Stimulated activated naive CD8-positive, alpha-beta T cell treated with anti-CD3 and anti-CD28 coated beads, Interleukin-15, amount 100 ng/mL, for 72 hours (primary cell): ENCODE data around the gene LGALS9.
"Not testable (repeated sequence)": the region's sequence is repeated elsewhere in the genome, so short reads cannot be mapped to it uniquely, and the experiment has no call there.

Experiments
- ATAC-seq: fragments of 150-1000 bp; cut with Tn5 transposase; 2 replicates; pipeline ENCODE4 v1.10.0; 2021; ENCODE audit warnings: mild to moderate bottlenecking, moderate library complexity
- DNase-seq, 2 donors: peaks; one replicate each; pipeline ENCODE4 v3.0.0; 2021 to 2022
- H3K27ac Mint-ChIP-seq, 2 donors: one replicate each; pipeline ENCODE4 v1.8.0; 2022; ENCODE audit warnings: mild to moderate bottlenecking in 2 of 2, mixed read lengths in 2 of 2, moderate library complexity in 2 of 2
- H3K27me3 Mint-ChIP-seq: one replicate; pipeline ENCODE4 v1.8.0; 2022; ENCODE audit warnings: mixed read lengths
- H3K4me1 Mint-ChIP-seq: one replicate; pipeline ENCODE4 v1.8.0; 2022; ENCODE audit warnings: mild to moderate bottlenecking, mixed read lengths
- H3K4me3 Mint-ChIP-seq, 2 donors: one replicate each; pipeline ENCODE4 v1.8.0; 2022; ENCODE audit warnings: mild to moderate bottlenecking in 2 of 2, mixed read lengths in 2 of 2, moderate library complexity in 1 of 2
- H3K9me3 Mint-ChIP-seq, 2 donors: one replicate each; pipeline ENCODE4 v1.8.0; 2022; ENCODE audit warnings: mixed read lengths in 2 of 2

LGALS9 gene

DNA sequence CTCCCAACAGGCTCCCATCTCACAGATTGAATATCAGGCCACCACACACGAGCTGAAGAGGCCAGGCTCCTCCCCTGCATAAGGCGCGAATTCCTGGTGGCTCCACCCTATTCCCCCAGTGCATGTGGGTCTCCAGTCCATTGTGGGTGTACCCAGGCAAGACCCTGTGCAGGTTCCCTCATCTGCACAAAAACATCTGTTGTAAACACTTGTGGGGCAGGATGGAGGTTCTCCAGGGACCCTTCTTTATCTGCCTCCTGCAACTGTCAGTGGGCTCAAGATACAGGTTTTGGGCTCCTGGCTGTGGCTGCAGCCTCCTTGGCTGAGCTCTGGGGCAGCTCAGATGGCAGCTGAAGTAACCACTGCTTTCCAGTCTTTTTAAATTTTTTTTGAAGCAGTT is 17.6 kb upstream of the LGALS9 start:
- H3K4me1 Mint-ChIP-seq = peaks cover 38% of the 10 kb centered on the region
- ATAC-seq = no peak
- no peak for DNase-seq

DNA sequence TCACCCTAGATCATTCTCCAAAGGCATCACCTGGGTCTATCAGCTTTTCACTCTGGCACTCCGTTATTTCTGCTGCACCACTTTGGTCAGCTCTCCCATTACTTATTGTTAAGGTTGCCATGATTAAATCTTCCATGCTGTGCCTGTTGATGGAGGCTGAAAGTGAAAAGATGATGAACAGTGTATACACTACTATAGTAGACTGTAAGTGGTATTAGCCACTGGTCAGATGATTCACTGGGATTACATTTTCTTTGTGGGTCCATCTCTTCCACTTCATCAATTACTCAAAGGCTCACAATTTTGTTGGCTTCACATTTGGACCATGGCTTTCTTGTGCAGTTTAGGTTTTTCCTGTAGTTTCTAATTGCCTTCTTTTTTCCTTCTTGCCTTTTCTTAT is 15.9 kb upstream of the LGALS9 start:
- Mint-ChIP-seq H3K4me3 (no peak overlapping the region), H3K27ac (peak overlapping the region in 1 of 2 donors; percentile 4), H3K9me3 (no peaks in the 10 kb centered on the region), H3K4me1 (peaks cover 41% of the 10 kb centered on the region), H3K27me3 (no peaks in the 10 kb centered on the region)
- ATAC-seq (no peak), DNase-seq (no peak)

More for the DNA sequence above, 17.6 kb upstream of the LGALS9 start:
- Mint-ChIP-seq H3K27me3 (no peaks in the 10 kb centered on the region), H3K27ac (no peak overlapping the region), H3K9me3 (no peaks in the 10 kb centered on the region), H3K4me3 (no peak overlapping the region)

DNA sequence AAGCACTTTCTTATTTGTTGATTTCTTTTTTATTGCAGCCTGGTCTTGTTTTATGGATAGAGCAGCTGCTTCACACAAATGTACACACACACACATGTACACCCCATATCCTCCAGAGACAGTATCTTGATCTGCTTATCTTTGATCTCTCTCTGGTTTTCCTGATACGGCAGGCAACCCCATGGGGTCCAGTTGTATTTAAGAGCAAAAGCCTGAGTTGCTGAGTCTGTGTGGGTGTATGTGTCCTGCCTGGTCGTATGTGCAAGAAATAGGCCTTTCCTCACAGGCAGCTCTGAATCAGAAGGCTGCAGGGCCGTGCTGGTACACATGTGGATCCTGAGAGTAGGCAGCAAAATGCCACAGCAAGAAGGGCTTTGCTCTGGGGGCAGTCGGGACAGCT is 14.6 kb upstream of the LGALS9 start:
- peak overlapping the region in 1 of 2 donors; percentile 49 for H3K4me3 Mint-ChIP-seq
- H3K9me3 Mint-ChIP-seq = no peaks in the 10 kb centered on the region
- peak overlapping the region; percentile 79 to 89 for H3K27ac Mint-ChIP-seq
- no peak for DNase-seq
- no peak for ATAC-seq
- no peaks in the 10 kb centered on the region for H3K27me3 Mint-ChIP-seq
- H3K4me1 Mint-ChIP-seq = peaks cover 48% of the 10 kb centered on the region

DNA sequence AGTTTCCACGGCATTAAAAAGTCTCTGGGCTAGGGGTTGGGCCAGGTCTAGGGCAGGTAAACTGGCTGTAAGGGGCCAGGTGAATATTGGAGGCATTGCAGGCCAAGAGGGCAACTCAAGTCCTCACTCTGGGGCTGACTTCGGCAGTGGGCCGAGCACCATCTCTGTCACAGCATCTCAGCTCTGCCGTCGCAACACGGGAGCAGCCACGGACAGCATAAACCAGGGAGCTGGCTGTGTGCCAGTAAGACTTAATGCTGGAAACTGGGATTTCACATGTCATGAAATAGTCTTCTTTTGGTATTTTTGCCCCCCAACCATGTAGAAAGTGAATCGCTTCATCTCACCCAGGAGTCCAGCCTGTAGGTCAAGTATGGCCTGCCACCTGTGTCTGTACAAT is 12.6 kb upstream of the LGALS9 start:
- no peak overlapping the region for H3K4me3 Mint-ChIP-seq
- H3K4me1 Mint-ChIP-seq = peaks cover 47% of the 10 kb centered on the region
- no peak overlapping the region for H3K27ac Mint-ChIP-seq
- no peaks in the 10 kb centered on the region for H3K27me3 Mint-ChIP-seq
- ATAC-seq = no peak
- H3K9me3 Mint-ChIP-seq = no peaks in the 10 kb centered on the region
- no peak for DNase-seq

DNA sequence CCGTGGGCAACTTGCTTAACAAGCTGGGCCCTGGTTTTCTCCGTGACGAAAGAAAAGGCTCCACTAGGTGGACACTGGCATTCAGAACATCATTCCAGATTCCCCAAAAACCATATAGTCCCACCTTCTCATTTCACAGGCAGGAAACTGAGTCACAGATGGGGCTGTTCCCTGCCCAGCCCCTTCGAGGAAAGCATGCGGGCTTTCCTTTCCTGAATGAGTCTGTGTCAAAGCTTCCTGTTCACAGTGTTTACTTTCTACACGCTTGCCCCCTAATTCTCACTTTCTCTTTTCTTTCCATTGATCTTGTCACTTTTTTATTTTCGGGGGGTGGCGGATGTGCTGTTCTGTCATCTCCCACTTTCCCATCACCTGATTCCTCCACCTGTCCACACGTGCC is 10.3 kb upstream of the LGALS9 start:
- Mint-ChIP-seq H3K4me1 (peaks cover 37% of the 10 kb centered on the region), H3K27ac (no peak overlapping the region), H3K27me3 (no peaks in the 10 kb centered on the region), H3K9me3 (no peaks in the 10 kb centered on the region), H3K4me3 (no peak overlapping the region)
- ATAC-seq (no peak), DNase-seq (no peak)

DNA sequence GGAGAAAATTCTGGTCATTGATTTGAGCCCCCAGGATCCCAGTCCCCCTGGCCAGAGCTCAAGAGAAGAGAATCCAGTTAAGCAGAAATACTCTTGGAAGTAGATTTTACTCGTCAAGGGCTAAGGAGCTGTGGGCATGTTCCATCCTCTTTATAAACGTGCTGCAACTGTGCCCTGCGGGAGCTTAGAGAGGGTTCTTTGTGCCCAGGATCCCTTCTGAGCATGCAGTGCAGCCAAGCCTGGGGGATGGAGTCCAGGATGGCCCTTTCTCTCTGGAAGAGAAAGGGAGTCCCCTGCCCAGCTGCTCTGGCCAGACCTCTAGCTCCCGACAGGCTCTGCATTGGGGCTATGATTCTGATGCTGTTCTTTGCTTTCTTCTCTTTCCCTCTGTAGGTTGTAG is 9.5 kb upstream of the LGALS9 start:
- Mint-ChIP-seq H3K4me1 (peaks cover 29% of the 10 kb centered on the region), H3K27ac (peak overlapping the region in 1 of 2 donors; percentile 93), H3K27me3 (no peaks in the 10 kb centered on the region), H3K9me3 (no peaks in the 10 kb centered on the region), H3K4me3 (no peak overlapping the region)
- no peak for ATAC-seq
- no peak for DNase-seq

DNA sequence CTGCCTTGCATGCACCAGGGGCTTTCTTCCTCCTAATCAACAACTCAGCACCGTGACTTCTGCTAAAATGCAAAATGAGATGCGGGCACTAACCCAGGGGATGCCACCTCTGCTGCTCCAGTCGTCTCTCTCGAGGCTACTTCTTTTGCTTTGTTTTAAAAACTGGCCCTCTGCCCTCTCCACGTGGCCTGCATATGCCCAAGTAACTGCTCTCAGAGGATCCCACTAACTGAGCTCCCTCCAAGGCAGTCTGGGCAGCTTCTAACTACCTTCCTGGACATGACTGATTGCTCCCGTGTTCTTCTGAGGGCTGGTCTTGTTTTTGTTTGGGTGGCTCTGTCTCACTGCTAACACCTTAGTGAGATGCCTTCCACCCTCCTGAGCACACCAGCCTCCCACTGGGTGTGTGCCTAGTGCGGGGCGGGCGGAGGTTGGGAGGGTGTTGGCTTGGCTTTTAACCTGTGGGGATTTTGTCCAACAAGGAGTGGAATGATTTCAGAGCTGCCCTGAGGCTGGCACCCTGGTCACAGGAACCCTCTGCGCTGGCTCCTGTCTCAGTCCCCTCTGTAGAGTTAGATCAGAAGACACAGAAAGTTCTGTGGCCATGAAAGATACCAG is 8.9 kb upstream of the LGALS9 start:
- Mint-ChIP-seq H3K27me3 (no peaks in the 10 kb centered on the region), H3K4me3 (no peak overlapping the region)

DNA sequence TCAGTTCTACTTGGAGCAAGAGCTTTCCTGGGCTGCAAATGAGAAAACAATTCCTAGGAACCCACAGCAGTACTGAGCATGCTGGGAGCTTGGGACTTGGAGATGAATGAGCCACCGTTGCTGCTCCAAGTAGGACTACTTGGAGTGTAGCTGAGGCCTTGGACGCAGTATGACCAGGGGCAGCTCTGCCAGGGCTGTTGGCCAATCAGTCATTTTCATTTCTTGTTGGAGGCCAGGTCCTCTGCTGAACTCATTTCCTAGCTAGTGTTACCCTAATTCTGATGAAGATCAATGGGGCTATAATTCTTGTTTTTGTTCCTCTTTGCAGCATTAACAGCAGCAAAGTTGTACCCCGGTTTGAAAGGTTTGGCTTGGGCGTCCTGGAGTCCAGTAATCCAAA is 8.0 kb upstream of the LGALS9 start:
- H3K27ac Mint-ChIP-seq = no peak overlapping the region

More for the DNA sequence above, 8.9 kb upstream of the LGALS9 start:
- no peak for ATAC-seq
- Mint-ChIP-seq H3K4me1 (peaks cover 24% of the 10 kb centered on the region), H3K27ac (peak overlapping the region in 1 of 2 donors; percentile 93), H3K9me3 (no peaks in the 10 kb centered on the region)
- no peak for DNase-seq

DNA sequence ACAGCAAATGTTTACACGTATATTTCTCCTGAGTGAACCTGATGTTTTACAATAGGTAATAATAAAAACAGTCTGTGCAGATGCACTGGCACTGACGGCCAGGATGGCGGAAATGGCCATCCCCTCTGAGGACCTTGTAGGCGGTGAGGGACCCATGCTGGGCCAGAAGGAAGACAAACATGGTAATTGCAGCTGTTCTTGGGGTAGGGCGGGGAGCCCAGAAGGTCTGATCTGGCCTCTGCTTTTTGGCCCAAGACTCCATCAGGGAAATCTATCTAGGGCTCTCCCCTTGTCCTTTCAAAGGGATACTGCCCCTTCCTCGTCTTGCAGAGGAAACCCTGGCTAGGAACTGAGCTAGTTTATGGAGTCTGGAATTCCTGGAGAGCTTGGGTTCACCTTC is 7.4 kb upstream of the LGALS9 start:
- Mint-ChIP-seq H3K4me1 (peaks cover 30% of the 10 kb centered on the region), H3K4me3 (no peak overlapping the region), H3K27me3 (no peaks in the 10 kb centered on the region), H3K9me3 (no peaks in the 10 kb centered on the region), H3K27ac (peak overlapping the region in 1 of 2 donors; percentile 19)
- ATAC-seq = no peak
- no peak for DNase-seq

More for the DNA sequence above, 8.0 kb upstream of the LGALS9 start:
- Mint-ChIP-seq H3K4me3 (no peak overlapping the region), H3K9me3 (no peaks in the 10 kb centered on the region), H3K4me1 (peaks cover 25% of the 10 kb centered on the region), H3K27me3 (no peaks in the 10 kb centered on the region)
- no peak for DNase-seq
- no peak for ATAC-seq

DNA sequence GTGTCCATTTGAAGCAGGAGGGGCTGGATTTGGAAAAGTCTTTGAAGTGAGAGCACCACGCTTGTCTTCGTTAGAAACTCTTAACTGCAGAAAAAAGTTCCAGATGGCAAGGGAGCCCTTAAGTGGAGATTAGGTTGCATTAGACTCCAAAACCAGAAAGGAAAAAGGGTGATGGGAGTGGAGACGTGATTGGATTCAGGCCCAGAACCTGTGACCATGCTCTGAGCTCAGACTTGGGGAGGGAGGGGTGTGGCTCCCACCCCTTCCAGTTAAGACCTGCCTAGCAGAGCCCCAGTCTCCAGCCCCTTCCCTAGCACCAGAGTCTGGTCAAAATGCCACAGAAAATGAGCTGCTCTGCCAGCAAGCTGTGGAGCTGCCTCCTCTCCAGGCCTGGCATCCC is 6.4 kb upstream of the LGALS9 start:
- ATAC-seq (no peak), DNase-seq (no peak)
- Mint-ChIP-seq H3K9me3 (no peaks in the 10 kb centered on the region), H3K4me3 (no peak overlapping the region), H3K4me1 (peaks cover 37% of the 10 kb centered on the region), H3K27ac (peak overlapping the region in 1 of 2 donors; percentile 8), H3K27me3 (no peaks in the 10 kb centered on the region)

DNA sequence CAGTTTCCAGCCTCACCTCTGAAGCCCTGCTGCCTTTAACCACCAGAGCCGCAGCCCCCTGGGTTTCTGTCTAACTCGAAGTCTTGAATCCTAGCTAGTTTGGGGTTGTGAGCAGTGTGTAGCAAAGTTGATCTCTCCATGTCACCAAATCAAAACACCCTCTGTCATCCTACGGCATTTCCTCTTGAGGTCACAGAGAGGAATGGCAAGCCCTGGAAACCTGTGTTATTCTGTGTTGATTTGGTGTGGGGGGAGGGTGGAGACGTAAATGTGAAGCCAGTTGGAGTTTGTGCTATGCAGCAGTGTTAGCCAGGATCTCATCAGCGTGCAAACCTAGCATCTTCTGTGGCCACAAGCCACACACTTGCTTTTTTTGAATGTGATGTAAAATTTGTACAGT is 5.1 kb upstream of the LGALS9 start:
- H3K9me3 Mint-ChIP-seq = no peaks in the 10 kb centered on the region
- no peak overlapping the region for H3K27ac Mint-ChIP-seq
- peaks cover 38% of the 10 kb centered on the region for H3K4me1 Mint-ChIP-seq
- H3K4me3 Mint-ChIP-seq = no peak overlapping the region
- no peak for ATAC-seq
- no peaks in the 10 kb centered on the region for H3K27me3 Mint-ChIP-seq
- no peak for DNase-seq

DNA sequence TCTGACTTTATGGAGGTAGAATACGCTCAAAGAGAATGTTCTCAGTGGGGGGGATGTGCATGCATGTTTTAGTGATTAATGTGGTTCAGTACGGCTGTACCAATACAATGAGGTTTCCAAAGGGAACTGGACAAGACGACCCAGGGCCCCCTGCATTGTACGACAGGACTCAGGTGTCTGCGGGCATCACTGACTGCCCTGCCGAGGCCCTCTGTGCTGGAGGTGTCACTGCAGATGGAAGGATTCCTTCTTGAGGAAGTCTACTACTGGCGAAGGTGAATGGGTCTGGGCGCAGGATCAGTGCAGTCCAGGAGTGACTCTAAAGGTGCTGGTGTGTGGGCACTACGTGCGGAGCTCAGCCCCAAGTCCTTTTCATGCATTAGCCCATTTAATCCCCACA is 3.5 kb upstream of the LGALS9 start:
- ATAC-seq = no peak
- H3K9me3 Mint-ChIP-seq = no peaks in the 10 kb centered on the region
- no peak overlapping the region for H3K27ac Mint-ChIP-seq
- DNase-seq = no peak
- H3K4me3 Mint-ChIP-seq = no peak overlapping the region
- peaks cover 41% of the 10 kb centered on the region for H3K4me1 Mint-ChIP-seq
- no peaks in the 10 kb centered on the region for H3K27me3 Mint-ChIP-seq

DNA sequence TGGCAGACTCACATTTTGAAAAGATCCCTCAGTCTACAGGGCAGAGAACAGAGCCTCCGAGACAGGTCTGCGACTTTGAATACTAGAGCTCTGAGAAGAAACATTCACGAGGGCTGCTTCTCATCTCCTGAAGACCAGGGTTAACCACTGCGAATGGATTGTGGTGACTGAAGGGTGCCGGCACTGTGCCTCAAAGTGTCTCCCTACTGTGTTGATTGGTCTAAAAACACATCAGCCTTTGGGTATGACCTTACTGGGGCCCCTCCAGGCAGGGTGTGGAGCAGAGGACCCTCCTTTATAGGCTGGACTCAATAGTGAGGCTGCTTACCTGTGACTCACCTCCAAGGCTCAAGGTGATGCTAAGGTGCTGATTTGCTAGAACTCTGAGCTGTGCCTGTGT is 2.6 kb upstream of the LGALS9 start:
- no peaks in the 10 kb centered on the region for H3K27me3 Mint-ChIP-seq
- peak overlapping the region in 1 of 2 donors; percentile 85 for H3K27ac Mint-ChIP-seq
- DNase-seq (peak in 1 of 2 donors; percentile 28), ATAC-seq (peak; percentile 74)
- H3K4me1 Mint-ChIP-seq = peaks cover 41% of the 10 kb centered on the region
- H3K4me3 Mint-ChIP-seq = no peak overlapping the region
- H3K9me3 Mint-ChIP-seq = no peaks in the 10 kb centered on the region

DNA sequence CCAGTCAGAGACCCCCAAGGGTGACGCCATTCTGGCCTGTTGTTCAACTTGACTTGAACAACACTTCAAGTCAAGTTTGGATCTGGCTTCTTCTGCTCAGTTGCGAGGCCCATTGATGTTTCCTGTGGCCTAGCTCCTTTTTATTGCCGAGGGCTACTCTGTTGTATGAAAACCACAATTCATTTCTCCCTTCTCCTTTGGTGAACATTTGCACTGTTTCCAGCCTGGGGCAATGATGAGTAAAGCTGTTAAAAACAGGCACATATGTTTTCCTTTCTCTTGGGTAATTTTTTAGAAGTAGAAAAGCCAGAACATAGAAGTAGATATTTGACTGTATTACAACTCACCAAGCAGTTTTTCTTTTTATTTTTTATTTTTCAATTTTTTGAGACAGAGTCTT is 1.7 kb upstream of the LGALS9 start:
- H3K9me3 Mint-ChIP-seq, DNase-seq, H3K27me3 Mint-ChIP-seq, H3K4me3 Mint-ChIP-seq, ATAC-seq: not testable (repeated sequence)
- Mint-ChIP-seq H3K27ac (peak overlapping the region; percentile 57 to 85), H3K4me1 (peaks cover 44% of the 10 kb centered on the region)

DNA sequence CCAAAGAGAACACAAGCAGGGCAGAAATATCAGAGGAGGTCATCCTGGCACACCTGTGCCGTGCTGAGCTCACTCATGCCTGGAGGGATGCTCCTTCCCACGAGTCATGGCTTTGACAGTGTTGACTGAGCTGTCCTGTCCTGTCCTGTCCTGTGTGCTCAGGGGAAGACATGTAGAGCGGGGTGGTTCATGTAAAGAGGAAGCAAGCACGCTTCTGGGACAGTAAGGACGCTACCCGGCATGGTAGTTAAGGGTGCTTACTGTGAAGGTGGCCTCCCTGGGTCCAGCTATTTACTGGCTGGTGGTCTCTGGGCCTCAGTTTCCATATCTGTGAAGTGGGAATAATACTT is 398 bp downstream of the LGALS9 start:
- peaks cover 58% of the 10 kb centered on the region for H3K4me1 Mint-ChIP-seq
- peak overlapping the region; percentile 71 to 95 for H3K27ac Mint-ChIP-seq
- DNase-seq = no peak
- H3K27me3 Mint-ChIP-seq = no peaks in the 10 kb centered on the region
- ATAC-seq = peak; percentile 65
- H3K4me3 Mint-ChIP-seq = peak overlapping the region; percentile 77 to 82
- H3K9me3 Mint-ChIP-seq = no peaks in the 10 kb centered on the region

DNA sequence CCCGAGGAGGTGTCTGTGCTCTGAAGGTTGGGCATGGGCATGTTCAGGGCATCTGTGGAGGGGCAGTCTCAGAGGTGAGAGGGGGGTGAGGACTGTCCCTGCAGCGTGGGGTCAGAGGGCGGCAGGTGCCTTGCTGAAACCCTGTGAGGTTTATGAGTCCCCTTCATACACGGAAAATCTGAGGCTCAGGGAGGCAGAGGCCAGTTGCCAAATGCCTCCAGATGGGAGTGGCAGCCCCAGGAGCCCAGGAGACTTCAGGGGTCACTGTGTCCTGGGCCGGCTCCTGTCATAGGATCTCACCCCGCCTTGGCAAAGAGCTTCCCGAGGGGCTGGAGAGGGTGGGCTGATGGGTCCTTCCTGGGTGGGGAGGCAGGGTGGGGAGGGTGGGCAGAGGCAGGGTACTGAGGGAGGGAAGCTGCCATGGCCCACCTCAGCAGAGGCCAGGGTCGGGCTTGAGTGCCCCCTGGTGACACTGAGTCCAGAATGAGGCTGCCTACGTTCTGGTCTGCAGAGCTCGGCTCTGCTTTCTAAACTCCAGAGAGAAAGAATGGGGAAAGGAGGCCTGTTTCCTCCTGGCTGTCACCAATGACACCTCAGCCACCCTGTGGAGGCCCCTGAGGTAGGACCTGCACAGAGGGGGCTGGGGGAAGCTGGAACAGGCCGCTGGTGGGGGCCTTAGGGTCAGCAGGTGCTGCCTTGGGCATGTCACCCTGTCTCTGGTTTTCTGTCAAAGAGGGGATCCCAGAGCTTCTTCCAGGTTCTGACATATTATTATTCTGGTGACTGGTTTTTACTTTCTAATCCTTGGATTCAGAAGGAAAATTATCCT is 1.1 kb downstream of the LGALS9 start:
- DNase-seq (no peak), ATAC-seq (no peak)
- peak overlapping the region; percentile 77 to 82 for H3K4me3 Mint-ChIP-seq
- H3K27ac Mint-ChIP-seq = peak overlapping the region; percentile 71 to 95
- H3K27me3 Mint-ChIP-seq = no peaks in the 10 kb centered on the region
- peaks cover 58% of the 10 kb centered on the region for H3K4me1 Mint-ChIP-seq
- H3K9me3 Mint-ChIP-seq = no peaks in the 10 kb centered on the region
